Measurements from ENCODE around the gene LRRC72. TPM values are rescaled to one million over a fixed set of nuclear protein-coding genes. Genes with fewer than 3 reads are reported as not detected.
"Not testable (repeated sequence)": the region's sequence is repeated elsewhere in the genome, so short reads cannot be mapped to it uniquely, and the experiment has no call there.

LRRC72 gene
- not detected for total RNA-seq

DNA sequence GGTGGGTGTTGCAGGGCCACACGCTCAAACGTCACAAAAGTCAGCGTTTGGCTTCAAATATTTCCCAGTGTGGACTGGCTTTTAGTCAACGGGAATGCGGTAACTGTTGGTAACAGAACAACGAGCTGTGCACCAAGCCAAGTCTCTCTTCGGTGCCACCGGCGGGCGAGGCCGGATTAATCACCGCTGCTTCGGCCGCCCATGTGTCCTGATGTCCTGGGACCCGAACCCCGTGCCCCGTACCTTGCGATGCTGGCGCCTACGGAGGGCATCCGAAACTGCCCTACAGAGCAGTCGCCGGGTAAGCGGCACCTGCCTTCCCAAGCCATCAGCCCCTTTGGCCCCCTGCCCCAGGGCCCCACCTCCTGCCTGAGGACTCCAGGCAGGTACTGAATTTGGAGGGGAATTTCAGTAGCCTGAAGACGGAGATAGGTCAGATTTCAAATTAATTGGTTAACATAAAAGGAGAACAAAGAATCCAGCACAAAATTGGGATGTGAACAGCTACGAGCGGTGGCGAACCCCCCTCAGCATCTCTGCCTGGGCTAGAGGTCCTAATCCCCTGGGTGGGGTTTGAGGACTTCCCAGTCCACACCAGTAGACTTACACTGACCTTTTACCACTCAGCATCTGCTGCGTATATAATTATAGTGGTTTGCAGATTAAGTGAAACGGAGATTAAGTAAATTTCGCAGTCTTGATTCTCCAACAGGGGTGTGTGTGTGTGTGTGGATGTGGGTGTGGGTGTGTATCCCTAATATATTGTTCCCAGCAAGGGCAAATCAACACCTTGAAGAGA lies at the start of gene LRRC72:
Gene LRRC72 (plus strand): TSS at position 84 of the 799 bp plus-strand sequence. CDS start 128 bp downstream, at position 212.
- H3K27ac Mint-ChIP-seq = no peak within 1 kb of the TSS
- no peaks in the 10 kb centered on the region for H3K9me3 Mint-ChIP-seq
- peaks cover 5% of the 10 kb centered on the region for H3K27me3 Mint-ChIP-seq
- DNase-seq = no peak
- H3K4me3 Mint-ChIP-seq = no peak within 1 kb of the TSS
- no peaks in the 10 kb centered on the region for H3K4me1 Mint-ChIP-seq
- H3K36me3 Mint-ChIP-seq = no peaks in the 10 kb centered on the region

- H3K36me3 Mint-ChIP-seq = no peaks in the 10 kb centered on the region
- no peak overlapping the region for H3K27ac Mint-ChIP-seq
- no peak overlapping the region for H3K4me3 Mint-ChIP-seq
- H3K9me3 Mint-ChIP-seq = no peaks in the 10 kb centered on the region
- H3K4me1 Mint-ChIP-seq = no peaks in the 10 kb centered on the region
- H3K27me3 Mint-ChIP-seq = no peaks in the 10 kb centered on the region
- DNase-seq = no peak
These were observed 47.5 kb upstream of the LRRC72 start for GRCh38 chr7:16479161-16479560.

DNA sequence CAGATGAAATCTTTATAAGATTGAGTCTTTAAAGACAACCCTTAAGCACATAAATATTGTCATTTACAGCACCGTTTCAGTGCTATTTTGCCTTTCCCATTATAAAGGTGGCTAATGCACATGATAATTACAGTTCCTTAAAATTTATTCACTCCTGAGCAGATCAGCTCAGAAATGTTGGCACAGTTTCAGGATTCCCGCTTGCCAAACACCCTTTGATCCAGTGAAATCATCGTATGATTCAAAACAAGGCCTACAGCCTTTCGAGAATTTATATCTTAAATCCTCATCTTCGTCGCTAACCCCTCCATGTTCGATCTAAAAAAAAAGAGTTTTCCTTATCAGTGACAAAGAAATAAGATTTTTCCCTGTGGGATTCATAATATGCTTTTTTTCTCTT lies 47.0 kb upstream of the LRRC72 start:
- H3K27ac Mint-ChIP-seq = no peak overlapping the region
- H3K9me3 Mint-ChIP-seq = no peaks in the 10 kb centered on the region
- H3K36me3 Mint-ChIP-seq = no peaks in the 10 kb centered on the region
- no peaks in the 10 kb centered on the region for H3K4me1 Mint-ChIP-seq
- H3K27me3 Mint-ChIP-seq = no peaks in the 10 kb centered on the region
- no peak for DNase-seq
- no peak overlapping the region for H3K4me3 Mint-ChIP-seq

- no peaks in the 10 kb centered on the region for H3K27me3 Mint-ChIP-seq
- DNase-seq = no peak
- H3K9me3 Mint-ChIP-seq = no peaks in the 10 kb centered on the region
- no peak overlapping the region for H3K27ac Mint-ChIP-seq
- H3K36me3 Mint-ChIP-seq = no peaks in the 10 kb centered on the region
- no peak overlapping the region for H3K4me3 Mint-ChIP-seq
- no peaks in the 10 kb centered on the region for H3K4me1 Mint-ChIP-seq
These were observed 42.0 kb upstream of the LRRC72 start for GRCh38 chr7:16484453-16485158.

DNA sequence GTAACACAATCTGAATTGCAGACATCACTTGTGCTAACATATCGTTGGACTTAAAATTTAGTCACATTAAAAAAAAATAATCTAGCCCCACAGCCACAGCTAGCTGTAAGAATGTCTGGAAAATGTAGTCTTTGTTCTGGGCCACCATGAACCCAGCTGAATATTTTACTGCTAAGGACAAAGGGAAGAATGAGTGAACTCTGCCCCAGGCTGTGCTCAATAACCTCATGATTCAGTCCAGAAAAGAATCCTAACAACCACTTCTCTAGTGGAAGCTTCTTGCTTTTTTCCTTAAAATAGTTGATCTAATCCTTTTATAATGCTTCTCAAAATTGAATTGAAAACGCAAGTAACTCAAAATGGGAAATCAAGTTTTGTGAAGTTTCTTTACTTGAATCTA lies 35.5 kb upstream of the LRRC72 start:
- Mint-ChIP-seq H3K9me3 (no peaks in the 10 kb centered on the region), H3K4me3 (no peak overlapping the region), H3K4me1 (peaks cover 2% of the 10 kb centered on the region), H3K27me3 (peaks cover 6% of the 10 kb centered on the region), H3K27ac (no peak overlapping the region), H3K36me3 (no peaks in the 10 kb centered on the region)
- DNase-seq = no peak

DNA sequence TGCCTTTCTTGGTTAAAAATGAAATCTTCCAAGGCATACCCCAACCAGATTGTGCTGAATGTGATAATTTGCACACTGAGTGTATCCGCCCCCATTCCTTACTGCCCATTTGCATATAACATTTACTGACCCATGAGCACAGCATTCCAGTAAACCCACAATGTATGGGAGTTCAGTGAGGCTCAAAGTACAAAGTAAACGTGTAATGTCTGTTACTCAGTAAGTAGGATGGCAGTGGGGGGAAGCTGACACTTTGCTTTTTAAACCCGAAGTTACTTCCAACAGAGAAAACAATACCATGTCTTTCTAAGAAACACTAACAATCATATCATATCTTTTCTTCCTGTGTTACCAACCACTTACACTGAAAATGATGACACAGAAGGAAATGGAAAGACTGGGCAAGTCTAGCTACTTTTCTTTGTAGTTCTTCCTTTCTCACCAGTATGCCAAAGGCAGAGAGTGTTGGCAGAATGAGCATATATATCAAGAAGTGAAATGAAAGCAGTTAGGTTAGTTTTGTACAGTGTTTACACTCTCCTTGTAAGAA lies 34.0 kb upstream of the LRRC72 start:
- no peak overlapping the region for H3K27ac Mint-ChIP-seq

GRCh38 chr7:16493266-16493665 lies 33.4 kb upstream of the LRRC72 start:
- H3K9me3 Mint-ChIP-seq = no peaks in the 10 kb centered on the region
- no peak overlapping the region for H3K27ac Mint-ChIP-seq
- H3K4me3 Mint-ChIP-seq = no peak overlapping the region
- H3K27me3 Mint-ChIP-seq = peaks cover 6% of the 10 kb centered on the region
- H3K36me3 Mint-ChIP-seq = no peaks in the 10 kb centered on the region
- no peak for DNase-seq
- peaks cover 2% of the 10 kb centered on the region for H3K4me1 Mint-ChIP-seq

More for the DNA sequence above, 34.0 kb upstream of the LRRC72 start:
- DNase-seq = no peak
- Mint-ChIP-seq H3K9me3 (no peaks in the 10 kb centered on the region), H3K27me3 (peaks cover 6% of the 10 kb centered on the region), H3K4me1 (peaks cover 2% of the 10 kb centered on the region), H3K36me3 (no peaks in the 10 kb centered on the region), H3K4me3 (no peak overlapping the region)

DNA sequence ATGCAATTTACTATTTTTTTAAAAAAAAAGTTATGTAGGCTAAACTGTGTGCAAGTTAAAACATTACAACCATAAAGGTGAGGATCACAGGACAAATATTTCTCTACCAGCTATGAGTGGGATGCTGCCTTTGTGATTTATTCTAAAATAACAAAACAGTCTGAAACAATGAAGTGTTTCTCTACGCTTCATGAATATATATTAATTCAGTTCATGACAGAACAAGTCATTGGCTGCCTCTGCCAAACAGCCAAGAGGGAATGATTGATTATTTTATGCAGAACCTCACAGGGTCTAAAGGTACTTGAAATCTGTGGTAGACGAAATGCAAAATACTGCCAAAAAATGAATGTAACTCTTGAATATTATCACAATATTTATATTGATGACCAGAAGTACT lies 32.1 kb upstream of the LRRC72 start:
- no peak overlapping the region for H3K4me3 Mint-ChIP-seq
- no peaks in the 10 kb centered on the region for H3K9me3 Mint-ChIP-seq
- no peaks in the 10 kb centered on the region for H3K36me3 Mint-ChIP-seq
- H3K27ac Mint-ChIP-seq = no peak overlapping the region
- DNase-seq = no peak
- H3K27me3 Mint-ChIP-seq = peaks cover 6% of the 10 kb centered on the region
- H3K4me1 Mint-ChIP-seq = peaks cover 2% of the 10 kb centered on the region

GRCh38 chr7:16494955-16495719 lies 31.5 kb upstream of the LRRC72 start:
- DNase-seq = no peak
- peaks cover 6% of the 10 kb centered on the region for H3K27me3 Mint-ChIP-seq
- H3K36me3 Mint-ChIP-seq = no peaks in the 10 kb centered on the region
- H3K9me3 Mint-ChIP-seq = no peaks in the 10 kb centered on the region
- no peak overlapping the region for H3K4me3 Mint-ChIP-seq
- H3K4me1 Mint-ChIP-seq = peaks cover 2% of the 10 kb centered on the region
- H3K27ac Mint-ChIP-seq = no peak overlapping the region

DNA sequence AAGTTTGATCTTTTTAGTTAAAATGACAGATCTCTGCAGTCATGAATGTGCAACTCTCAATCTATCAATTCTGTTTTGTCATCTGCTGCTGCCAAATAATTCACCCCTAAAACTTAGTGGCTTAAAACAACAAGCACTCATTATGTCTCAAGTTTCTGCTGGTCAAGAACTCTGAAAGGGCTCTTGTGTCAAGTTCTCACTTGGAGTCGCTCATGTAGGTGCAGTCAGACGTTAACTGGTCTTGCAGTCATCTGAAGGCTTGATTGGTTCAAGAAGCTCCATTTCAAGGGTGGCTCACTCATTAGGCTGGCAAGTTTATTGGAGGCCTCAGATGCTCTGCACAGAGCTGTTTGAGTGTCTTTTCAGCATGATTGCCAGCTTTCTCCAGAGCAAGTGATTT lies 28.5 kb upstream of the LRRC72 start:
- no peak overlapping the region for H3K27ac Mint-ChIP-seq
- H3K4me3 Mint-ChIP-seq = no peak overlapping the region
- DNase-seq = no peak
- no peaks in the 10 kb centered on the region for H3K4me1 Mint-ChIP-seq
- peaks cover 3% of the 10 kb centered on the region for H3K27me3 Mint-ChIP-seq
- no peaks in the 10 kb centered on the region for H3K9me3 Mint-ChIP-seq
- H3K36me3 Mint-ChIP-seq = no peaks in the 10 kb centered on the region

DNA sequence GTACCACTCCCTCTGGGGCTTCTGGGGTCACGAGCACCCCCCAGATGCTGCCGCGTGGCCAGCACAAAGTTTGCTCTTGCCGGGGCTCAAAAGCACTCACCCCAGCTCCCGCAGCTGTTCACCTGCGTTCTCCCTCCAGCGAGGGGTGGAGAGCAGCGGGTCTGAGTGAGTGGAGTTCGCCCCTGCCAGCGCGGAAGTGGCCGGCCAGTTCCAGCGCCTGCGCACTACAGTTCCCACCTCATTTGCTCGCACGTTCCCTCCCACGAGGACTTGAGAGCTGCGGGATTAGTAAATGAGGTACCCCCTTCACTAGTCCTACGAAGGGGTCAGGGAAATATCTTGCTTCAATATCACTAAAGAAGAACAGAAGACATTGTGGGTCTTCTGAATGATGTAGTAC lies 24.3 kb upstream of the LRRC72 start:
- Mint-ChIP-seq H3K27ac (no peak overlapping the region), H3K4me3 (no peak overlapping the region), H3K4me1 (no peaks in the 10 kb centered on the region), H3K27me3 (peaks cover 9% of the 10 kb centered on the region), H3K36me3 (no peaks in the 10 kb centered on the region), H3K9me3 (no peaks in the 10 kb centered on the region)
- no peak for DNase-seq

DNA sequence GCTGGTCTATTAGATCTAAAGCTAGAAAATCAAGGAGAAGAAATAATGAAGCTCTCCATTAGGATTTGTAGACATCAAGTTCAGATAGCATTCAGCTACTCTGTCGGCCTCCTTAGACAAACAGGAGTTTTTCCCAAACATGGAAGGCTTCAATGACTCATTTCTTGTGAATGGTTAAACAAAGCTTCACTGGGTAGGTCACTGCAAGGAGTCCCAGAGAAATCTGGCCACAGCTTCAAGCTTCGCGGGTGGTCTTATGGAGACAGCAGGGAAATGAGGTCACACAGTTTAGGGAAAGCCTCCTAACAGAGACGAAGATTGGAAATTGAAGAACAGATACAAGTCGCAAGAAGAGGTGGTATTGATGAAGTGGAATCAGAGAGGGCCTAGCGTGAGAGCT lies 22.6 kb upstream of the LRRC72 start:
- Mint-ChIP-seq H3K4me1 (no peaks in the 10 kb centered on the region), H3K27ac (no peak overlapping the region), H3K27me3 (peaks cover 9% of the 10 kb centered on the region), H3K9me3 (no peaks in the 10 kb centered on the region), H3K36me3 (no peaks in the 10 kb centered on the region), H3K4me3 (no peak overlapping the region)
- DNase-seq = no peak

GRCh38 chr7:16506422-16506821 lies 20.2 kb upstream of the LRRC72 start:
- DNase-seq, H3K4me1 Mint-ChIP-seq, H3K36me3 Mint-ChIP-seq, H3K9me3 Mint-ChIP-seq, H3K4me3 Mint-ChIP-seq, H3K27ac Mint-ChIP-seq, H3K27me3 Mint-ChIP-seq: not testable (repeated sequence)

DNA sequence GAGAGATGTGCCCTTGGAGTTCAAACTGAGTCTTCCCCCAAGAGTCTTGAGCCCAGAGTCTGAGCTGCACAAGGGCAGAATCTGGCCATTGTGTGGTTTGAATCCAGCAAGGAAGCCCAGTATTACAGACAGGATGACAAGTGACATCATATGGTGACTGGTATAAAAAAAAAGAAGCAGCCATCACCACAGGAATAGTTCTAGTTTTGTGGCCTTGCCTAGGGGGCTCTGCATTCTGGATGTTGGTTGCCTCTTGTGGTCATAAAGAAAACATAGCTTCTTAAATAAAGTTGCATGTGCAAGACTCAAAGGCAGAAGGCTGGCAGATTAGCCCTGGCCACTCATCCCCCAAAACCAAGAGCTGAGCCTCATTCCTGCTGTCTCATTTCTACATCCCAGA lies 16.8 kb upstream of the LRRC72 start:
- H3K27ac Mint-ChIP-seq = no peak overlapping the region
- H3K36me3 Mint-ChIP-seq = no peaks in the 10 kb centered on the region
- no peaks in the 10 kb centered on the region for H3K4me1 Mint-ChIP-seq
- no peaks in the 10 kb centered on the region for H3K9me3 Mint-ChIP-seq
- no peak overlapping the region for H3K4me3 Mint-ChIP-seq
- peaks cover 6% of the 10 kb centered on the region for H3K27me3 Mint-ChIP-seq
- no peak for DNase-seq

GRCh38 chr7:16511314-16511713 lies 15.3 kb upstream of the LRRC72 start:
- Mint-ChIP-seq H3K4me3 (no peak overlapping the region), H3K4me1 (no peaks in the 10 kb centered on the region), H3K36me3 (no peaks in the 10 kb centered on the region), H3K9me3 (no peaks in the 10 kb centered on the region), H3K27me3 (no peaks in the 10 kb centered on the region), H3K27ac (no peak overlapping the region)
- no peak for DNase-seq

Data from activated naive CD8-positive, alpha-beta T cell treated with anti-CD3 and anti-CD28 coated beads for 36 hours (primary cell).